IMR-90 (cell line): ENCODE measurements around the gene NRIP2. TPM values are rescaled to one million over a fixed set of nuclear protein-coding genes. Genes with fewer than 3 reads are reported as not detected.

Experiments used
- ATAC-seq: fragments of 200-7000 bp; cut with Tn5 transposase; 2 replicates; pipeline ENCODE4 v1.9.1; 2020; ENCODE audit warnings: low read depth, mild to moderate bottlenecking, moderate library complexity
- BruUV-seq: library from RNA; stranded (reverse); fragments of 400-500 nt; replicated peaks from 2 replicates; lab custom pipeline; 2021; lab: Mats Ljungman, UMichigan
- CTCF ChIA-PET: fragments of 300-600 bp; formaldehyde crosslinking; extraction: SDS; loops from one replicate; lab custom pipeline; 2021; ENCODE audit warnings: antibody characterized with exemption; lab: Yijun Ruan, JAX
- POLR2A ChIA-PET: fragments of 300-600 bp; sonication (Branson Sonifier 250); formaldehyde crosslinking; loops from one replicate; lab custom pipeline; 2022; ENCODE audit warnings: antibody characterized with exemption; ENCODE audit not compliant: unreplicated experiment; lab: Charles Lee
- DNase-seq: peaks from one replicate; pipeline ENCODE4 v3.0.0; 2013
- H2AFZ ChIP-seq: replicated peaks from 2 replicates; pipeline ENCODE3; 2013; ENCODE audit warnings: low read length, mild to moderate bottlenecking; ENCODE audit not compliant: poor library complexity
- H2AK5ac ChIP-seq: 2 replicates; pipeline ENCODE4 v1.6.1; 2013; ENCODE audit warnings: low read depth, low read length, inconsistent platforms
- H2AK9ac ChIP-seq: replicated peaks from 2 replicates; pipeline ENCODE3; 2013; ENCODE audit warnings: mild to moderate bottlenecking, low read depth, low read length, moderate library complexity; ENCODE audit not compliant: poor library complexity
- H2BK120ac ChIP-seq: 2 replicates; pipeline ENCODE4 v1.6.1; 2013; ENCODE audit warnings: low read depth, low read length, inconsistent platforms
- H2BK15ac ChIP-seq: 3 replicates; pipeline ENCODE4 v1.6.1; 2013; ENCODE audit warnings: low read depth, low read length, inconsistent platforms
- H2BK20ac ChIP-seq: 2 replicates; pipeline ENCODE4 v1.6.1; 2013; ENCODE audit warnings: low read depth, mild to moderate bottlenecking, inconsistent platforms, low read length, moderate library complexity
- H2BK5ac ChIP-seq: 2 replicates; pipeline ENCODE4 v1.6.1; 2013; ENCODE audit warnings: mild to moderate bottlenecking, low read depth, low read length, inconsistent platforms; ENCODE audit not compliant: poor library complexity, severe bottlenecking
- H3K14ac ChIP-seq: replicated peaks from 2 replicates; pipeline ENCODE4 v1.6.1; 2013; ENCODE audit warnings: low read depth, low read length, inconsistent platforms
- H3K18ac ChIP-seq: 2 replicates; pipeline ENCODE4 v1.6.1; 2013; ENCODE audit warnings: low read depth, low read length, control low read depth
- H3K23ac ChIP-seq: 2 replicates; pipeline ENCODE4 v1.6.1; 2013; ENCODE audit warnings: low read depth, low read length, inconsistent platforms
- H3K27ac ChIP-seq: 2 replicates; pipeline ENCODE4 v1.5.1; 2013; ENCODE audit warnings: mild to moderate bottlenecking, control low read depth, low read length; ENCODE audit not compliant: insufficient read depth
- H3K27me3 ChIP-seq: 2 replicates; pipeline ENCODE4 v1.6.1; 2013; ENCODE audit warnings: low read length; ENCODE audit not compliant: control insufficient read depth, insufficient read depth
- H3K36me3 ChIP-seq: 2 replicates; pipeline ENCODE4 v1.6.1; 2013; ENCODE audit warnings: low read length, mixed read lengths; ENCODE audit not compliant: control insufficient read depth, insufficient read depth
- H3K4ac ChIP-seq: 2 replicates; pipeline ENCODE4 v1.6.1; 2013; ENCODE audit warnings: low read depth, low read length, inconsistent platforms
- H3K4me1 ChIP-seq: 2 replicates; pipeline ENCODE4 v1.6.1; 2013; ENCODE audit warnings: low read length, mixed read lengths; ENCODE audit not compliant: control insufficient read depth, insufficient read depth
- H3K4me2 ChIP-seq: 2 replicates; pipeline ENCODE4 v1.6.1; 2013; ENCODE audit warnings: low read depth, mild to moderate bottlenecking, control low read depth, low read length, moderate library complexity
- H3K4me3 ChIP-seq: 2 replicates; pipeline ENCODE4 v1.5.1; 2013; ENCODE audit warnings: low read depth, mild to moderate bottlenecking, control low read depth, low read length, moderate library complexity; ENCODE audit not compliant: insufficient read depth
- H3K56ac ChIP-seq: 2 replicates; pipeline ENCODE4 v1.6.1; 2013; ENCODE audit warnings: low read length, inconsistent platforms; ENCODE audit not compliant: insufficient read depth; ENCODE audit errors: extremely low read depth
- H3K79me1 ChIP-seq, 2 experiments: 2 replicates each; pipeline ENCODE4 v1.6.1; 2013; ENCODE audit warnings: low read length in 2 of 2, inconsistent platforms in 1 of 2, low read depth in 1 of 2
- H3K9ac ChIP-seq: 2 replicates; pipeline ENCODE4 v1.6.1; 2013; ENCODE audit warnings: low read depth, low read length, control low read depth
- H3K9me1 ChIP-seq: 2 replicates; pipeline ENCODE4 v1.6.1; 2013; ENCODE audit warnings: low read length, inconsistent platforms; ENCODE audit not compliant: insufficient read depth
- H3K9me3 ChIP-seq: 2 replicates; pipeline ENCODE4 v1.6.1; 2013; ENCODE audit warnings: low read length; ENCODE audit not compliant: control insufficient read depth, insufficient read depth
- H4K20me1 ChIP-seq: 2 replicates; pipeline ENCODE4 v1.6.1; 2013; ENCODE audit warnings: low read length, inconsistent platforms; ENCODE audit not compliant: insufficient read depth
- H4K5ac ChIP-seq: 2 replicates; pipeline ENCODE4 v1.6.1; 2013; ENCODE audit warnings: mild to moderate bottlenecking, low read depth, low read length, control low read depth
- H4K8ac ChIP-seq, 2 experiments: 2 replicates each; pipeline ENCODE4 v1.6.1; 2013; ENCODE audit warnings: low read depth in 2 of 2, low read length in 2 of 2, control low read depth in 1 of 2, inconsistent platforms in 1 of 2
- H4K91ac ChIP-seq: 2 replicates; pipeline ENCODE4 v1.6.1; 2013; ENCODE audit warnings: low read depth, low read length, inconsistent platforms; ENCODE audit not compliant: insufficient read depth
- CEBPB ChIP-seq: IDR thresholded peaks from 2 replicates; pipeline ENCODE4 v1.6.1; 2012; ENCODE audit warnings: low read depth, low read length, improper control_type of control experiment
- MAFK ChIP-seq: IDR thresholded peaks from 2 replicates; pipeline ENCODE4 v1.6.1; 2012; ENCODE audit warnings: low read depth, low read length, improper control_type of control experiment
- MAZ ChIP-seq: IDR thresholded peaks from 2 replicates; pipeline ENCODE4 v1.6.1; 2012; ENCODE audit warnings: low read depth, mild to moderate bottlenecking, low read length, improper control_type of control experiment, moderate library complexity, borderline replicate concordance
- MXI1 ChIP-seq: IDR thresholded peaks from 2 replicates; pipeline ENCODE4 v1.6.1; 2012; ENCODE audit warnings: low read depth, mild to moderate bottlenecking, low read length, moderate library complexity, borderline replicate concordance
- WGBS, 2 experiments: methylation state at CpG; one replicate each; pipeline versions ENCODE4 v1.1.5 to v1.1.7; 2013; ENCODE audit warnings: missing lambda C conversion rate in 2 of 2; ENCODE audit not compliant: insufficient read length in 1 of 2; ENCODE audit errors: extremely low coverage in 2 of 2; 5-methylcytosine and 5-hydroxymethylcytosine counted together
- dilution Hi-C: fragments of 300-500 bp; cut with HindIII; formaldehyde crosslinking; loops from one replicate; pipeline ENCODE4 v1.14.3; 2018; ENCODE audit warnings: low sequenced_read_pairs; ENCODE audit not compliant: unreplicated experiment
- in situ Hi-C: fragments of 300-500 bp; cut with MboI; formaldehyde crosslinking; loops from 3 replicates; pipeline ENCODE4 v1.14.3; 2019; ENCODE audit warnings: low sequenced_read_pairs, inconsistent platforms, mixed read lengths
- intact Hi-C: fragments of 100-400 bp; cut with micrococcal nuclease; formaldehyde crosslinking; loops from 2 replicates; pipeline ENCODE4 v1.10.0; 2022
- polyA plus RNA-seq, 3 experiments: library from polyadenylated mRNA; depleted of rRNA; stranded (reverse); fragments of >200 nt; gene quantifications; 2 replicates each; pipeline ENCODE4 v1.2.3, GENCODE V29; 2012; ENCODE audit warnings: low replicate concordance in 1 of 3
- total RNA-seq: library from RNA; depleted of rRNA; stranded (reverse); fragments of >200 nt; gene quantifications from 2 replicates; pipeline ENCODE4 v1.2.3, GENCODE V29; 2012

The NRIP2 gene
- total and polyA plus RNA-seq, 2 of the 4 experiments (the other 2 are of a cell fraction), result 0.18 to 0.27 TPM

DNA sequence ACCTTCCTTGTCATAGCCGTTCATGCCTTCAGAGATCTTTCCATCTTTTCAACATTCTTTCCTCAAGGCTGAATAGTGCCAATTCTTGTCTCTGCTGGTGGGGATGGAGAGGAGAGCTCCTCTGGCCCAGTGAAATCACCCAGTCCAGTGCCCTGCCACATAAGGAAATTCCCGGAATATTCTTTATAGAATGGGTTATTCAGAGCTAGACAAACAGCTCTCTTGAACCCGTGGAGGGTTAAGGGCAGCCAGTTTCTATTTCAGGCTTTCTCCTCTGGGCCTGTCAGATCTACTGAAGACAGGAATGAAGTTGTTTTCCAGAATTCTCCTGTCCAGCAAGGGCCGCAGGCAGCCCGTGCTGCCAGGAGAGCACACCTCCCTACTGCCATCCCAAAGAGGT lies 8.1 kb upstream of the NRIP2 start:
- TF ChIP-seq MXI1, result no peak
- no peak for TF ChIP-seq CEBPB
- no peak for TF ChIP-seq MAZ
- no peak for TF ChIP-seq MAFK
- POLR2A ChIA-PET, result no interaction called here
- Histone ChIP-seq H2BK15ac (no peak overlapping the region), H2AK9ac (no peak overlapping the region), H2AK5ac (no peak overlapping the region), H2BK5ac (no peak overlapping the region), H3K4ac (no peak overlapping the region), H3K56ac (no peak overlapping the region), H3K4me1 (peaks cover 9% of the 10 kb centered on the region), H2BK20ac (no peak overlapping the region), H3K36me3 (no peaks in the 10 kb centered on the region; the same call in 1 of the 2 replicates), H3K9me1 (peaks cover 10% of the 10 kb centered on the region), H3K27me3 (no peaks in the 10 kb centered on the region), H3K9ac (no peak overlapping the region), H2AFZ (no peak overlapping the region), H2BK120ac (no peak overlapping the region), H3K4me2 (no peak overlapping the region), H3K4me3 (no peak overlapping the region), H3K79me1 (no peaks in the 10 kb centered on the region), H3K27ac (no peak overlapping the region), H4K20me1 (no peaks in the 10 kb centered on the region), H4K91ac (no peak overlapping the region), H3K18ac (no peak overlapping the region), H4K8ac (no peak overlapping the region), H4K5ac (no peak overlapping the region), H3K23ac (no peak overlapping the region), H3K14ac (no peak overlapping the region), H3K9me3 (no peaks in the 10 kb centered on the region)
- ATAC-seq, result no peak
- BruUV-seq, result no TSS peak
- CTCF ChIA-PET, result interaction anchor here (1.0 kb wide), 1 partner anchor 30 kb away, joined by 3 read pairs; the partner anchor contains the start of gene ITFG2
- no peak for DNase-seq
- dilution Hi-C loops (no loop called here), in situ Hi-C loops (no loop called here), intact Hi-C loops (no loop called here)
- WGBS, 2 experiments, result no CpG with 5 or more reads among the region's 5 CpGs
